Stimulated activated CD4-positive, alpha-beta T cell treated with anti-CD3 and anti-CD28 coated beads, Interleukin-1b, Interleukin-23, amount 100 ng/mL, for 1 hour (primary cell): ENCODE results near the gene EBF4.

Experiments used
- DNase-seq, 2 donors: peaks; one replicate each; pipeline ENCODE4 v3.0.0-alpha.2; 2020; ENCODE audit warnings: low read depth in 2 of 2

Gene EBF4

GRCh38 chr20:2742934-2743559 lies 50.5 kb downstream of the EBF4 start:
- DNase-seq, result peak; percentile 44 to 47

- DNase-seq, result no peak
Observed at GRCh38 chr20:2745060-2745910, 52.7 kb downstream of the EBF4 start.

- DNase-seq, result no peak
Observed at GRCh38 chr20:2745936-2746635, 53.5 kb downstream of the EBF4 start.

- no peak for DNase-seq
Observed at GRCh38 chr20:2746636-2747265, 54.2 kb downstream of the EBF4 start.

GRCh38 chr20:2747676-2748235 lies 55.2 kb downstream of the EBF4 start:
- DNase-seq, result no peak

GRCh38 chr20:2748551-2749342 lies 56.2 kb downstream of the EBF4 start:
- no peak for DNase-seq

GRCh38 chr20:2749343-2749950 lies 56.9 kb downstream of the EBF4 start:
- DNase-seq, result no peak

GRCh38 chr20:2749951-2750490 lies 57.4 kb downstream of the EBF4 start:
- DNase-seq, result no peak

- DNase-seq, result no peak
Observed at GRCh38 chr20:2750491-2751251, 58.1 kb downstream of the EBF4 start.

- no peak for DNase-seq
Observed at GRCh38 chr20:2751347-2751877, 58.8 kb downstream of the EBF4 start.

GRCh38 chr20:2751878-2752566 lies 59.4 kb downstream of the EBF4 start:
- no peak for DNase-seq

GRCh38 chr20:2752567-2753460 lies 60.2 kb downstream of the EBF4 start:
- DNase-seq, result no peak

- no peak for DNase-seq
Observed at GRCh38 chr20:2753461-2754040, 61.0 kb downstream of the EBF4 start.

- no peak for DNase-seq
Observed at GRCh38 chr20:2754424-2754823, 61.8 kb downstream of the EBF4 start.

- DNase-seq, result no peak
Observed at GRCh38 chr20:2755451-2756055, 63.0 kb downstream of the EBF4 start.

- no peak for DNase-seq
Observed at GRCh38 chr20:2756056-2756611, 63.6 kb downstream of the EBF4 start.

GRCh38 chr20:2757001-2757400 lies 64.4 kb downstream of the EBF4 start:
- DNase-seq, result no peak
